Muscle layer of colon (tissue), 2 donors: ENCODE data around the gene GRIK1.

Source experiments
- H3K27ac ChIP-seq: one replicate; pipeline ENCODE4 v1.7.0; 2013; ENCODE audit warnings: low read depth, mild to moderate bottlenecking, low read length, moderate library complexity
- H3K27me3 ChIP-seq, 2 donors: one replicate each; pipeline ENCODE4 v1.7.0; 2013; ENCODE audit warnings: low read length in 2 of 2, mild to moderate bottlenecking in 2 of 2; ENCODE audit not compliant: insufficient read depth in 2 of 2, control insufficient read depth in 1 of 2
- H3K36me3 ChIP-seq: one replicate; pipeline ENCODE4 v1.7.0; 2013; ENCODE audit warnings: mild to moderate bottlenecking, low read length; ENCODE audit not compliant: insufficient read depth
- H3K4me1 ChIP-seq: one replicate; pipeline ENCODE4 v1.7.0; 2013; ENCODE audit warnings: mild to moderate bottlenecking, low read length; ENCODE audit not compliant: insufficient read depth
- H3K4me3 ChIP-seq, 2 donors: one replicate each; pipeline ENCODE4 v1.7.0; 2013; ENCODE audit warnings: low read length in 2 of 2, low read depth in 1 of 2, mild to moderate bottlenecking in 1 of 2, moderate library complexity in 1 of 2
- H3K9ac ChIP-seq: one replicate; pipeline ENCODE4 v1.7.0; 2013; ENCODE audit warnings: low read length
- H3K9me3 ChIP-seq: one replicate; pipeline ENCODE4 v1.7.0; 2013; ENCODE audit warnings: mild to moderate bottlenecking, low read length
- donor health status: abdominal sarcoma.
- donor health status: Adenocarcinoma of cecum.

Gene GRIK1

GRCh38 chr21:29638761-29639327, 301.0 kb downstream of the GRIK1 start:
- no peaks in the 10 kb centered on the region for H3K27me3 ChIP-seq
- no peaks in the 10 kb centered on the region for H3K9me3 ChIP-seq
- H3K4me1 ChIP-seq: no peaks in the 10 kb centered on the region
- no peak overlapping the region for H3K27ac ChIP-seq
- no peaks in the 10 kb centered on the region for H3K36me3 ChIP-seq
- H3K4me3 ChIP-seq: no peak overlapping the region
- H3K9ac ChIP-seq: no peak overlapping the region

DNA sequence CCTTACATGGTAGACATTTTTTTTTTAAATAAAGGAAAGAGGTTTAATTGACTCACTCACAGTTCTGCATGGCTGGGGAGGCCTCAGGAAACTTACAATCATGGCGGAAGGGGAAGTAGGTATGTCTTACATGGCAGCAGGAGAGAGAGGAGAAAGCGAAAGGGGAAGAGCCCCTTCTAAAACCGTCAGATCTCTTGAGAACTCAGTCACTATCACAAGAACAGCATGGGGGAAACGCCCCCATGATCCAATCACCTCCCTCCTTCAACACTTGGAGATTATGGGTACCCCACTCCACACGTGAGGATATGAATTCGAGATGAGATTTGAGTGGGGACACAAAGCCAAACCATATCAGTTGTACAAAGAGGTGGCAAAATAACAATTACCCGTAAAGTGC, 301.7 kb downstream of the GRIK1 start:
- no peak overlapping the region for H3K27ac ChIP-seq
- H3K9ac ChIP-seq: no peak overlapping the region
- H3K27me3 ChIP-seq: no peaks in the 10 kb centered on the region
- H3K9me3 ChIP-seq: no peaks in the 10 kb centered on the region
- no peak overlapping the region for H3K4me3 ChIP-seq
- H3K4me1 ChIP-seq: no peaks in the 10 kb centered on the region
- H3K36me3 ChIP-seq: no peaks in the 10 kb centered on the region

- Histone ChIP-seq H3K9me3 (no peaks in the 10 kb centered on the region), H3K4me3 (no peak overlapping the region), H3K36me3 (no peaks in the 10 kb centered on the region), H3K4me1 (no peaks in the 10 kb centered on the region), H3K9ac (no peak overlapping the region), H3K27ac (no peak overlapping the region), H3K27me3 (no peaks in the 10 kb centered on the region)
Observed at GRCh38 chr21:29637553-29637952, 302.2 kb downstream of the GRIK1 start.

DNA sequence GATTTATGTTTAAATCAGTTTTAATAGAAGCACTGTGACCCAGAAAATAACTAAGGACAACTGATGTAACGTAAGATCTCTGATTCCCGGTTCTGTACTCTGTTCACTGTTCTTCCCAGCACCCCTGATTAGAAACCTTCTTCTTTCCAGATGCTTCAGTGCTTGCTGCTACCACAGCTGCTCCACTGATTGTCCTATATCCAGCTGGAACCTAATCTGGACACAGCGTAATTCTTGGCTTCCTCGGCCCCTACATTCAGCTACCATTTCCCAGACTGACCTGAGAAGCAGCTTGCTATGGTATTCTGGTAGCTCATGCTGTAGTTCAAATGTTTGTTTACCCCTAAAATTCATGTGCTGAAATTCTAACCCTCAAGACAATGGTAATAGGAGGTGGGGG, 302.7 kb downstream of the GRIK1 start:
- no peaks in the 10 kb centered on the region for H3K4me1 ChIP-seq
- H3K27ac ChIP-seq: no peak overlapping the region
- H3K9me3 ChIP-seq: no peaks in the 10 kb centered on the region
- H3K4me3 ChIP-seq: no peak overlapping the region
- no peak overlapping the region for H3K9ac ChIP-seq
- no peaks in the 10 kb centered on the region for H3K36me3 ChIP-seq
- no peaks in the 10 kb centered on the region for H3K27me3 ChIP-seq

- no peak overlapping the region for H3K9ac ChIP-seq
- no peak overlapping the region for H3K4me3 ChIP-seq
- H3K27me3 ChIP-seq: no peaks in the 10 kb centered on the region
- H3K4me1 ChIP-seq: no peaks in the 10 kb centered on the region
- H3K27ac ChIP-seq: no peak overlapping the region
- H3K9me3 ChIP-seq: no peaks in the 10 kb centered on the region
- H3K36me3 ChIP-seq: no peaks in the 10 kb centered on the region
Observed at GRCh38 chr21:29634418-29634817, 305.4 kb downstream of the GRIK1 start.

DNA sequence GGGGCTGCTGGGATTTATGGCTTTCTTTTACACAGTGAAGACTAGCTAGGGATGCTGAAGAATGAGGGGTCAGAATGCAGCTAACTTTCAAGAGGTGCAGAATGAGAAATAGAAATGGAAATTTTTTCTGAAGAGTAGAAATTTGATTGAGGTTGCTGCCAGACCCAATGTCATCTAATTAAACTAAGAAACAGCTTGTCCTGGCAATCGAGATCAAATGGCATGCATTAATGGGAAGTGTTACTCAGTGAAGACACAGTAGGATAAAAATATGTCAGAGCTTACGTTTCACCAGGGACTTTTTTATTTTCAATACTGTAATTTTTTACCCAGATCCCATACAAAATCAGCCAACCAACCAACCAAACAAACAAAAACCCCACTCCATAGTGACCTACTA, 306.0 kb downstream of the GRIK1 start:
- Histone ChIP-seq H3K27ac (no peak overlapping the region), H3K36me3 (no peaks in the 10 kb centered on the region), H3K27me3 (no peaks in the 10 kb centered on the region), H3K4me3 (no peak overlapping the region), H3K9ac (no peak overlapping the region), H3K4me1 (no peaks in the 10 kb centered on the region), H3K9me3 (no peaks in the 10 kb centered on the region)

- Histone ChIP-seq H3K36me3 (no peaks in the 10 kb centered on the region), H3K27ac (no peak overlapping the region), H3K27me3 (no peaks in the 10 kb centered on the region), H3K4me1 (no peaks in the 10 kb centered on the region), H3K9me3 (no peaks in the 10 kb centered on the region), H3K9ac (no peak overlapping the region), H3K4me3 (no peak overlapping the region)
Observed at GRCh38 chr21:29630441-29630840, 309.4 kb downstream of the GRIK1 start.

DNA sequence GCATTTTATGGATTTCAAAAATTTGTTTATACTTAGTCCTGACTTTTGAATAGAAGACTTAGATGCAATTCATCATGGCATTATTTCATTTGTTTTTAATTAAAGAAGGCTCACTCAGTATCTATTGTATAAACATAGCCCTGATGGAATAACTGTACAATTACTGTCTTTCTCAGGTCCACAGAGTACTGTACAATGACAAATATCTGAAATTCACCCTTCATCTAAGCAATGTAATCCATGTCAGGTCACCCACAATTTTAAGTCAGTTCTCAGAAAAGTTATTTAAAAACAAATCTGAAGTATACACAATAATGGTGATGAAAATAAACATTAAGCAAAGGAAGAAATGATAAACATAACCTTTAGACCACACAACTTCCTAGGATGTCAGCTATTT, 311.9 kb downstream of the GRIK1 start:
- H3K4me3 ChIP-seq: no peak overlapping the region
- H3K27ac ChIP-seq: no peak overlapping the region
- no peaks in the 10 kb centered on the region for H3K4me1 ChIP-seq
- H3K9ac ChIP-seq: no peak overlapping the region
- no peaks in the 10 kb centered on the region for H3K9me3 ChIP-seq
- no peaks in the 10 kb centered on the region for H3K27me3 ChIP-seq
- H3K36me3 ChIP-seq: no peaks in the 10 kb centered on the region

DNA sequence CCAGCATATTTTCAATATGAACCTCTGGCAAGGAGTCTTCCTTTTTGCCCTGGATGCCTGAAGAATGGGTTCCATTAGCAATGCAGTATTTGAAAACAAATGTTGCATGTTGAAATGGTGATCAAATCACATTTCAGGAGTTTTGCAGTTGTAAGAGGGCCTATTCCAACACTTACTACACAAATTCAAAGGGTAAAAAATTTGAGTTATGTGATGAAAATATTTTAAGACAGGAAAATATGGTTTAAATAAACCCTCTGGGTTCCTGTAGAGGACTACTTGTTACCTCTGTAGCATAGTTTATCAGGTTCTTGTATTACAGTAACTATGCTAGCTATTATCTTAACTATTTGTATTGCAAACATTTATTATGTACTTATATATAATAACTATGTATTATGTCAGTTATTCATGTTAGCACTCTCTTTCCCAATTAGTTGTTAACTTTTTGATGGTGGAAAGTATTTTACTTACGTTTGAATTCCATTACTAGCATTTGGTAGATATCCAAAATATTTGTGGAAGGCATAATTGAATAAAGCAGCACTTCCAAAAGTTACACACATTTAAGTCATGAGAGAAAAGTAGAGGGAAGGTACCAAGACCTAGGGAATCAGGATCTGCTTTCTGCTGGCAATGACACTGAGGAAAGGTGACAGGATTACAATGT, 312.9 kb downstream of the GRIK1 start:
- Histone ChIP-seq H3K36me3 (no peaks in the 10 kb centered on the region), H3K27me3 (no peaks in the 10 kb centered on the region), H3K9ac (no peak overlapping the region), H3K9me3 (no peaks in the 10 kb centered on the region), H3K4me1 (no peaks in the 10 kb centered on the region), H3K27ac (no peak overlapping the region), H3K4me3 (no peak overlapping the region)

DNA sequence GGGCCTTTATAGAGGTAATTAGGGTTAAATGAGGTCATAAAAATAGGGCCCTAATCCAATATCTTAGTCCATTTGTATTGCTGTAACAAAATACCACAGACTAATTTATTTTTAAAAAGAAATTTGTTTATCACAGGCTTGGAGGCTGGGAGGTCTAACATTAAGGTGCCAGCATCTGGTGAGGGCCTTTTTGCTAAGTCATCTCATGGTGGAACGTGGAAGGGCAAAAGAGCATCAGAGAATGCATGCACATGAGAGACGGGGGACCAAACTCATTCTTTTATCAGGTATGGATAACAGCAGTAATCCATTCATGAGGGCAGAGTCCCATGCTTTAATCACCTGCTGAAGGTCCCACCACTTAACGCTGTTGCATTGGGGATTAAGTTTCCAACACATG, 313.8 kb downstream of the GRIK1 start:
- no peak overlapping the region for H3K4me3 ChIP-seq
- H3K4me1 ChIP-seq: no peaks in the 10 kb centered on the region
- no peaks in the 10 kb centered on the region for H3K27me3 ChIP-seq
- H3K9me3 ChIP-seq: no peaks in the 10 kb centered on the region
- H3K9ac ChIP-seq: no peak overlapping the region
- H3K27ac ChIP-seq: no peak overlapping the region
- H3K36me3 ChIP-seq: no peaks in the 10 kb centered on the region

DNA sequence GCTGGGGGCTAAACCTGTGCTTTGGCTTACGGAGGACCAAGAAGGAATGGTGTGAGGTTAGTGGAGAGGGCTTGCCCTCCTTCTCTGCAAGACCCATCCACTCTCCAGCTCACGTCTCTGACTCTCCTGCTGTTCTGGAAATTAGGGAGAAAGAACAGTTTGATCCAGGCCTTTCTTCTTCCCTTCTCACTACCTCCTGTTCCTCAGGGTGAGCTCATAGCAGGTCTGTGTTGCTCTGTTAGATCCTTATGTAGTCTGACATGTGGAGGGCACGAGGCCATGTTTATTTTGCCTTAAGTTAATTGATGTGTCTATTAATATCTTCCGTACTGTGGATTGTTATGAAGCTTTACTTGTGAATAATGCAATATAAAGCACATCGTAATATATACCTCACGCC, 315.0 kb downstream of the GRIK1 start:
- no peaks in the 10 kb centered on the region for H3K27me3 ChIP-seq
- H3K9me3 ChIP-seq: no peaks in the 10 kb centered on the region
- no peaks in the 10 kb centered on the region for H3K36me3 ChIP-seq
- no peak overlapping the region for H3K4me3 ChIP-seq
- no peak overlapping the region for H3K27ac ChIP-seq
- H3K9ac ChIP-seq: no peak overlapping the region
- no peaks in the 10 kb centered on the region for H3K4me1 ChIP-seq

- Histone ChIP-seq H3K4me3 (no peak overlapping the region), H3K36me3 (no peaks in the 10 kb centered on the region), H3K27me3 (no peaks in the 10 kb centered on the region), H3K9me3 (no peaks in the 10 kb centered on the region), H3K9ac (no peak overlapping the region), H3K27ac (no peak overlapping the region), H3K4me1 (no peaks in the 10 kb centered on the region)
Observed at GRCh38 chr21:29621525-29621924, 318.3 kb downstream of the GRIK1 start.
